ENCODE results near the gene RAB27A.
"Not testable (repeated sequence)": the region's sequence is repeated elsewhere in the genome, so short reads cannot be mapped to it uniquely, and the experiment has no call there.

Gene RAB27A

DNA sequence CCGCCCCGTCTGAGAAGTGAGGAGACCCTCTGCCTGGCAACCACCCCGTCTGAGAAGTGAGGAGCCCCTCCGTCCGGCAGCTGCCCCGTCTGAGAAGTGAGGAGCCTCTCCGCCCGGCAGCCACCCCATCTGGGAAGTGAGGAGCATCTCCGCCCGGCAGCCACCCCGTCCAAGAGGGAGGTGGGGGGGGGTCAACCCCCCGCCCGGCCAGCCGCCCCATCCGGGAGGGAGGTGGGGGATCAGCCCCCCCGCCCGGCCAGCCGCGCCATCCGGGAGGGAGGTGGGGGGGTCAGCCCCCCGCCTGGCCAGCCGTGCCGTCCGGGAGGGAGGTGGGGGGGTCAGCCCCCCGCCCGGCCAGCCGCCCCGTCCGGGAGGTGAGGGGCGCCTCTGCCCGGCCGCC lies 13.2 kb upstream of the RAB27A start:
- not testable (repeated sequence) for H3K9ac ChIP-seq (ENCODE audit: low read depth, low read length); H3K4me1 ChIP-seq (ENCODE audit: insufficient read depth, low read length); H3K27me3 ChIP-seq (ENCODE audit: insufficient read depth, low read length); H3K4me3 ChIP-seq (ENCODE audit: low read length); H3K27ac ChIP-seq (ENCODE audit: low read depth, low read length); H3K36me3 ChIP-seq (ENCODE audit: insufficient read depth, low read length)
- peaks cover 12% of the 10 kb centered on the region; the same call in 1 of the 2 replicates for H3K9me3 ChIP-seq (ENCODE audit: insufficient read depth, low read depth, low read length)
- WGBS, result 94% methylated on average over 3 of the region's 32 CpGs

DNA sequence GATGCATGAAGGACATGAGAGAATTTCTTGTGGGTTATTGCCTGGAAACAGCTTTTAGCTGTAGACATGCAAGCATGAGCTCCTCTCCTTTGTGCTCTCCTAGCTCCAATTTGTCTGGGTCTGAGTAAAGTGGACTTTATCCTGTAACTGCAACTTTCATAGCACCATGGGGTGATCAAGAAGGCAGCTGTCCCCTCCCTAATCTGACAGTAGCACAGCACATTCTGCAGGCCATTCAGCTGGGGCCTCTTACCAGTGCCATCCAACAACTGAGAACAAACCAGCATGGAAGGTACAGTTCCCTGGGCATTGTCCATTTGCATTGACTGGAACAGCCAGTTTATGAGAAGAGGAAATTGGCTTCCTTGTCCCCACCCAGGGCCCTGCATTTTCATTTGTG lies 7.7 kb upstream of the RAB27A start:
- Histone ChIP-seq H3K9me3 (ENCODE audit: insufficient read depth, low read depth, low read length) (peaks cover 12% of the 10 kb centered on the region; the same call in 1 of the 2 replicates), H3K9ac (ENCODE audit: low read depth, low read length) (no peak overlapping the region), H3K4me3 (ENCODE audit: low read length) (no peak overlapping the region), H3K27ac (ENCODE audit: low read depth, low read length) (no peak overlapping the region), H3K36me3 (ENCODE audit: insufficient read depth, low read length) (no peaks in the 10 kb centered on the region), H3K27me3 (ENCODE audit: insufficient read depth, low read length) (no peaks in the 10 kb centered on the region), H3K4me1 (ENCODE audit: insufficient read depth, low read length) (no peaks in the 10 kb centered on the region)

DNA sequence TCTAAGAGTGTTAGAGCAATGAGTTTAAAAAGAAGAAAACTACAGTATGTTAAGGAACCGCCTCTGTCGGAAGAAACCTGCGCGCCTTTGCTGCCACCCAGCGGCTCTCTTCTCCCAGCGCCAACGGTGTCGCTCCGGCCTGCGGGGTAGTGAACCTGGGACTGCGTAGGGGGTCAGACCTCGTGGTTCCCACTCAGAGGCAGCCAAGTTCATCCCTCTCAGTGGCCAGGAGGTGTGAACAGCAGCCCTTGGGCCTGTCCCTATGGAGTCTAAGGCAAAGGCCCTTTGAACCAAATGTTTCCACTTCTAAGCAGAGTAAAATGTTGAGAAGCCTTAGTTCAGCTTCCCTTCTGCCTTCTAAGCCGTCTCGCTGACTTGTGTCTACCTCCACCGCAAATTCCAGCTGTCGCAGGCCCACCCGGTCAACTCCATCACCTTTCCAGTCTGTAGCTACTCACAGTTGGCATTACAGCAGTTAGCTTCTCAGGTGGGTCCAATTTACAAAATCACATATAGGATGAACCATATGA lies 980 bp upstream of the RAB27A start:
- H3K9ac ChIP-seq (ENCODE audit: low read depth, low read length), result peak overlapping the region; percentile 74
- no peaks in the 10 kb centered on the region for H3K4me1 ChIP-seq (ENCODE audit: insufficient read depth, low read length)
- H3K36me3 ChIP-seq (ENCODE audit: insufficient read depth, low read length), result no peaks in the 10 kb centered on the region
- no peak overlapping the region for H3K27ac ChIP-seq (ENCODE audit: low read depth, low read length)
- 28% methylated on average over 17 of the region's 17 CpGs for WGBS
- peaks cover 12% of the 10 kb centered on the region for H3K27me3 ChIP-seq (ENCODE audit: insufficient read depth, low read length)
- no peaks in the 10 kb centered on the region for H3K9me3 ChIP-seq (ENCODE audit: insufficient read depth, low read depth, low read length)
- H3K4me3 ChIP-seq (ENCODE audit: low read length), result peak overlapping the region; percentile 84

DNA sequence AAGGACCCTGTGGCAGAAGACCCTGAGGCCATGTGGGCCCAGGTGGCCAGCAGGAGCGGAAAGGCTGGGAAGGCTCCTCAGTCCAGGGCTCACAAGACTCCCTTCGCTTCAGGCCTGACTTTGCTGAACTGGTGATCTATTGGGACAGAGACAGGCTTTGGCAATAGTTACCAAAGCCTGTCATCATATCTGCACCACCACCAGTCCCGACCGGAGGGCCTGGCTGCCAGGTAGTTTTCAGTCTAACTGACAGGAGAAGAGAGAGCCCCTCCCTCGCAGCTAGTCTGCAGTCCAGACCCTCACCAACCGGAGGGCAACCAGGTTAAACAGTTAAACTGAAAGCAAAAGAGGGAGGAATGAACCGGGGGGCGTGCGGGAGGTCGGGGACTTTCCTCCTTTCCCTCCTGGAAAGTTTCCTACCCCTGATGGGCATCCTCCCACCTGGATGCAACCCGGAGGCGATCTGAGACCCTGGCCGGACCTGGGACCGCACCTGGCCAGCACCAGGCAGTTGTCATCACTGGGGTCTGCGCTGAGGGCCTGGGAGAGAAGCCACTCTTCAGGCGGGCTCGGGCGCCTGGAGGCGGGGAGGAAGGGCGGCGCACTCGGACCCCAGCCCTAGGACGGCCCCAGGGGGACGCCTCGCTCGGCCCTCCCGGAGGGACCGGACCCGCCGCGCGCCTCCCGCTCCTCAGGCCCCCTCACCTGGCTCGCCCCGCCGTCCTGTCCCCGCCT lies 435 bp downstream of the RAB27A start:
- 4% methylated on average over 36 of the region's 37 CpGs for WGBS
- no peaks in the 10 kb centered on the region for H3K36me3 ChIP-seq (ENCODE audit: insufficient read depth, low read length)
- no peaks in the 10 kb centered on the region for H3K9me3 ChIP-seq (ENCODE audit: insufficient read depth, low read depth, low read length)
- H3K4me3 ChIP-seq (ENCODE audit: low read length), result peak overlapping the region; percentile 84
- peaks cover 12% of the 10 kb centered on the region for H3K27me3 ChIP-seq (ENCODE audit: insufficient read depth, low read length)
- peak overlapping the region; percentile 74 for H3K9ac ChIP-seq (ENCODE audit: low read depth, low read length)
- H3K4me1 ChIP-seq (ENCODE audit: insufficient read depth, low read length), result peaks cover 5% of the 10 kb centered on the region; the same call in 1 of the 2 replicates
- H3K27ac ChIP-seq (ENCODE audit: low read depth, low read length), result no peak overlapping the region

DNA sequence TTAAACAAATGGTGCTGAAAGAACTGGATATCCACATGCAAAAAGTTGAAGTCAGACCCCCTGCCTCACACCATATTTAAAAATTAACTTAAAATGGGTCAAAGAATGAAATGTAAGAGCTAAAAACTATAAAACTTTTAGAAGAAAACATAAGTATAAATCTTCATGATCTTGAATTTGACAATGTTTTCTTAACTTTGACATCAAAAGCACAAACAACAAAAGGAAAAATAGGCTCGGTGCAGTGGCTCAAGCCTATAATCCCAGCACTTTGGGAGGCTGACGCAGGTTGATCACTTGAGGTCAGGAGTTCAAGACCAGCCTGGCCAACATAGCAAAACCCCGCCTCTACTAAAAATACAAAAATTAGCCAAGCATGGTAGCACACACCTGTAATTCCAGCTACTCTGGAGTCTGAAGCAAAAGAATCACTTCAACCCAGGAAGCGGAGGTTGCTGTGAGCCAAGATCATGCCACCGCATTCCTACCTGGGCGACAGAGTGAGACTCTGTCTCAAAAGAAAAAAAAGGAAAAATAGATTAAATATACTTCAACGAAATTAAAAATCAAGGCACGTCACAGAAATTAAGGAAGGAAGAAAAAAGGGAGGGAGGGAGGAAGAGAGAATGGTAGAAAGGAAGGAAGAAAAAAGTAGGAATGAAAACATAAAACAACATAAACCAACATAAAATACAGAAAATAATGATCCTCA lies 1.5 kb downstream of the RAB27A start:
- Histone ChIP-seq H3K4me1 (ENCODE audit: insufficient read depth, low read length) (peaks cover 5% of the 10 kb centered on the region; the same call in 1 of the 2 replicates), H3K9ac (ENCODE audit: low read depth, low read length) (no peak overlapping the region), H3K9me3 (ENCODE audit: insufficient read depth, low read depth, low read length) (no peaks in the 10 kb centered on the region), H3K27me3 (ENCODE audit: insufficient read depth, low read length) (peaks cover 12% of the 10 kb centered on the region), H3K36me3 (ENCODE audit: insufficient read depth, low read length) (no peaks in the 10 kb centered on the region), H3K27ac (ENCODE audit: low read depth, low read length) (no peak overlapping the region), H3K4me3 (ENCODE audit: low read length) (no peak overlapping the region)
- 96% methylated on average over 7 of the region's 8 CpGs for WGBS

DNA sequence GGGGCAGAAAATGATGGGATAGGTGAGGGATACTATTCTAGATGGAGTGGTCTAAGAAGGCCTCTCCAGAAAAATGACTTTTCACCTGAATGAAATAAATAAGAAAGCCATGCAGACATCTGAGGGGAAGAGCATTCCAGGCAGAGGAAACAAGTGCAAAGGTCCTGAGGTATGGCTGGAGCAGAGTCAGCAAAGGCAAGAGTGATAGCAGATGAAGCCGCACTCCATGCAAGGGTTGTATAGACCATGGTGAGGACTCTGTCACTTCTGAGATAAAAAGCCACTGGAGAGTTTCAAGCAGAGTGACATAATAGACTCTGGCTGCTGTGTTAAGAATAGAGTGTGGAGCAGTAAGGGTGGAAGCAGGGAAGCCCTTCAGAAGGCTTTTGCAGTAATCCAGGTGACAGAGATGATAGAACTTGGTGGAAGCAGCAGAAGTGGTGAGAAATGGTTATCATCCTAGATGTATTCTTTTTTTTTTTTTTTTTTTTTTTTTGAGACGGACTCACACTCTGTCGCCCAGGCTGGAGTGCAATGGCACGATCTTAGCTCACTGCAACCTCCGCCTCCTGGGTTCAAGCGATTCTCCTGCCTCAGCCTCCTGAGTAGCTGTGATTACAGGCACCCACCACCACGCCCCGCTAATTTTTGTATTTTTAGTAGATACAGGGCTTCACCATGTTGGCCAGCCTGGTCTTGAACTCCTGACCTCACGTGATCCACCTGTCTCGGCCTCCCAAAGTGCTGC lies 3.0 kb downstream of the RAB27A start:
- H3K27ac ChIP-seq (ENCODE audit: low read depth, low read length); H3K4me1 ChIP-seq (ENCODE audit: insufficient read depth, low read length); H3K9me3 ChIP-seq (ENCODE audit: insufficient read depth, low read depth, low read length); H3K9ac ChIP-seq (ENCODE audit: low read depth, low read length); H3K36me3 ChIP-seq (ENCODE audit: insufficient read depth, low read length); H3K4me3 ChIP-seq (ENCODE audit: low read length): not testable (repeated sequence)
- 96% methylated on average over 10 of the region's 10 CpGs for WGBS
- H3K27me3 ChIP-seq (ENCODE audit: insufficient read depth, low read length), result peaks cover 12% of the 10 kb centered on the region

DNA sequence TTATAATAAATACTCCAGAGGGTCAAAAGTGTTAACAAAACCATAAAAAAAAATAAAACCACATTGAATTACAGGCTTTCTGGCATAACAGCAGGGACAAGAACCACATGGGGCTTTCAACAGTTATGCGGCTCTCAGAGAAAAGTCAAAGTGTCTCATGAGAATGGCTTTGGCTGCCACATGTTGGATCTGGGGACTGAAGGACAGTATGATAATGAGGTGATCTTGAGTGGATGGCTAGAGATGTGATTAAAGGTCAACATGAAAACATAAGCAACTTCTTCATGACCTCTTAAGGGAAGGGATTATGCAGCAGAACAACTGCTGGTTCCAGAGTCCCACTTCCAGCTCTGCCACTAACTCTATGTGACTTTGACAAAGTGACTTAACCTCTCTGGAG lies 5.2 kb downstream of the RAB27A start:
- peaks cover 10% of the 10 kb centered on the region; the same call in 1 of the 2 replicates for H3K4me1 ChIP-seq (ENCODE audit: insufficient read depth, low read length)
- H3K36me3 ChIP-seq (ENCODE audit: insufficient read depth, low read length), result no peaks in the 10 kb centered on the region
- no peak overlapping the region for H3K27ac ChIP-seq (ENCODE audit: low read depth, low read length)
- no peak overlapping the region for H3K9ac ChIP-seq (ENCODE audit: low read depth, low read length)
- H3K27me3 ChIP-seq (ENCODE audit: insufficient read depth, low read length), result peaks cover 12% of the 10 kb centered on the region
- 83% methylated on average over 1 of the region's 1 CpG for WGBS
- H3K9me3 ChIP-seq (ENCODE audit: insufficient read depth, low read depth, low read length), result no peaks in the 10 kb centered on the region
- no peak overlapping the region for H3K4me3 ChIP-seq (ENCODE audit: low read length)

DNA sequence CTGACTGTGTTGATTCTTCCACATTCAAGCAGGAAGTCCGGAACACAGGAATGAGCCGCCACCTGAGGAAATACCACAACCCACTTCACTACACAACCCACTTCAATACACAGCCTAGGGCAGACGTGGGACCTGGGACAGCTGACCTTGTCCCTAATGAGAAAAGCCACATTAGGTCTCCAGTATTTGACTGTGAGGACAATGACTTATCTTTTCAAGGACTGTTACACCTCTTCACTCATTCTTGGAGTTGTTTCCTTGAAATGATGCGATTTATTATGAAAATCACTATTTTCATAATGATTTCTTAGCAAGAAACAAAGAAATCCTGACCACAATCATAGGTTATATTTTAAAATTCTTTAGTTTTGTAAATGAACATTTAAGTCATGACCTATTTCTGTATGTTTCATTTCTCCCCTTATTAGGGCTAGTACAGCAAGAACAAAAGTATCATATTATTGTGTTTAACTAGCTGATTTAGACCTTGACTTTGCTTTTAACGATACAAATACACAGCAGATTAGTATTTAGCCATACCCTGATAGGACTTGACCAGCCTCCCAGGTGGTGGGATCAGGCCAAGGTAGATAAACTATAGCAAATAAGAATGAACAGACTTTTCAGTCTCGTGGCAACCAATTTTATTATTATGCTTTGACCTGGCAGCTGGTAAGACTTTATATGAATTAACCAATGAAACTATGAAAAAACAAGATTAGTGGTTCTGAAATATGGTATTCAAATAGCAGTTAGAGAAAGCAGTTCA lies 6.0 kb downstream of the RAB27A start:
- Histone ChIP-seq H3K4me1 (ENCODE audit: insufficient read depth, low read length) (peaks cover 10% of the 10 kb centered on the region; the same call in 1 of the 2 replicates), H3K9ac (ENCODE audit: low read depth, low read length) (no peak overlapping the region), H3K27ac (ENCODE audit: low read depth, low read length) (no peak overlapping the region), H3K36me3 (ENCODE audit: insufficient read depth, low read length) (no peaks in the 10 kb centered on the region), H3K9me3 (ENCODE audit: insufficient read depth, low read depth, low read length) (no peaks in the 10 kb centered on the region), H3K27me3 (ENCODE audit: insufficient read depth, low read length) (peaks cover 4% of the 10 kb centered on the region), H3K4me3 (ENCODE audit: low read length) (no peak overlapping the region)
- 91% methylated on average over 5 of the region's 6 CpGs for whole genome bisulfite sequencing

DNA sequence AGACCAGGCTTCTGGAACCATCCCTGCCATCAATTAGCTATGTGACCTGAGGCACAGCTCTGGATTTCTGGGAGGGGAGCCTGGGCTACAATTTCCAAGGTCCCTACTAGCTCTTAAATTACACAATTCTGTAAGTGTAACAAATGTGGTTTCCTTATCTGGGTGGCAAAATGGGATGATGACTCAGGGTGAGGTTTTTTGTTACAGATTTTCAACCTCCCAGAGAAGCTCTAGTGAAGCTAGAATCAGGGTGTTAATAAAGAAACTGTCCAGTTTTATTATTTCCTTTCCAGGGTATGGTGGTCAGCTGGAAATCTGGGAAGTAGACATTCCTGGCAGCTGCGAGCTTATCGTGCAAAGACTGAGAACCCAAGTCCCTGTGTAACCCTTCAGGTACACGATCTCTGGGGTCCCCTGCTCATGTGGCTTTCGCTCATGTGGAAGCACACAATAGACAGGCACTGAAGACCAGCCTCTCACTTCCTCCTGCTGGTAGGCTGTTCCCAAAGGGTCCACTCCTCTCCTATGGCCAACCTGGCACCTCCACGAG lies 7.3 kb downstream of the RAB27A start:
- Histone ChIP-seq H3K9me3 (ENCODE audit: insufficient read depth, low read depth, low read length) (no peaks in the 10 kb centered on the region), H3K4me3 (ENCODE audit: low read length) (no peak overlapping the region), H3K9ac (ENCODE audit: low read depth, low read length) (no peak overlapping the region), H3K27me3 (ENCODE audit: insufficient read depth, low read length) (no peaks in the 10 kb centered on the region), H3K27ac (ENCODE audit: low read depth, low read length) (no peak overlapping the region), H3K36me3 (ENCODE audit: insufficient read depth, low read length) (no peaks in the 10 kb centered on the region), H3K4me1 (ENCODE audit: insufficient read depth, low read length) (peaks cover 10% of the 10 kb centered on the region; the same call in 1 of the 2 replicates)
- 83% methylated on average over 5 of the region's 5 CpGs for WGBS

DNA sequence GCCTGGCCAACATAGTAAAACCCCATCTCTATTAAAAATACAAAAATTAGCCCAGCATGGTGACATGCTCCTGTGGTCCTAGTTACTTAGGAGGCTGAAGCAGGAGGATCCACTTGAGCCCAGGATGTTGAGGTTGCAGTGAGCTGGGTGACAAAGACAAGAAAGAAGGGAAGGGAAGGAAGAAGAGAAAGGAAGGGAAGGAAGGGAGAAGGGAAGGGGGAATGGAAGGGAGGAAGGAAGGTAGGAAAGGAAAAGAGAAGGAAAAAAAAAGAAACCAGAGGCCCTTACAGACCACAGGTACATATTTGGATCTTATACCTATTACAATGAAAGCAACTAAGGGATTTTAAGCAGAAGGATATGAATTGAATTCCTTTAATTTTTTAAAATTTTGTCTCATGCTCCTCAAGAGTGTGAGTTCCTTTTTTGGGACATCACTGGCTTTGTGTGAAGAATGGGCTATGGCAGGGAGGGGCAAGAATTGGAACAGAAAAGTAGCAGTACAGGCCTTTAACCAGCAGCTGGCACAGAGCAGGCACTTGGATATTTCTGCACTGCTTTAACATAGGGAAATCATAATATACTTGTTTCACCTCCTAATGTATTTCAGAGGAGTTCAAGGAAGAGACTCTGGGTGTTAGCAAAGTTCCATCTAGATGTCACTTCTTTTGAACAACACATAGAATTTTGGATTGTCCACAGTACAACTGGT lies 7.9 kb downstream of the RAB27A start:
- Histone ChIP-seq H3K4me3 (ENCODE audit: low read length) (no peak overlapping the region), H3K27ac (ENCODE audit: low read depth, low read length) (no peak overlapping the region), H3K4me1 (ENCODE audit: insufficient read depth, low read length) (peaks cover 10% of the 10 kb centered on the region; the same call in 1 of the 2 replicates), H3K9me3 (ENCODE audit: insufficient read depth, low read depth, low read length) (no peaks in the 10 kb centered on the region), H3K9ac (ENCODE audit: low read depth, low read length) (no peak overlapping the region), H3K36me3 (ENCODE audit: insufficient read depth, low read length) (no peaks in the 10 kb centered on the region), H3K27me3 (ENCODE audit: insufficient read depth, low read length) (no peaks in the 10 kb centered on the region)

All from HUES64 (cell line).